HepG2 (cell line): ENCODE measurements around the gene VEZT. TPM values are rescaled to one million over a fixed set of nuclear protein-coding genes. Genes with fewer than 3 reads are reported as not detected.

ENCODE experiments used
- GATA4 ChIP-seq: sonication (generic); IDR thresholded peaks from 2 replicates; pipeline ENCODE4 v1.6.1; 2016; ENCODE audit warnings: antibody characterized with exemption, low read depth, borderline replicate concordance
- HDAC1 ChIP-seq: sonication (generic); formaldehyde crosslinking; IDR thresholded peaks from 2 replicates; pipeline ENCODE4 v1.5.1; 2020; ENCODE audit warnings: mild to moderate bottlenecking, missing genetic modification reagents
- MAZ ChIP-seq, 2 experiments: sonication (generic) in 1 of 2; formaldehyde crosslinking in 1 of 2; IDR thresholded peaks; 2 replicates each; pipeline versions ENCODE4 v1.5.0 to v1.6.1; 2012 to 2020; ENCODE audit warnings: low read depth in 2 of 2, mild to moderate bottlenecking in 2 of 2, borderline replicate concordance in 1 of 2, improper control_type of control experiment in 1 of 2, low read length in 1 of 2, missing genetic modification reagents in 1 of 2, moderate library complexity in 1 of 2
- RBAK ChIP-seq: sonication (generic); formaldehyde crosslinking; IDR thresholded peaks from 2 replicates; pipeline ENCODE4 v1.5.1; 2020; ENCODE audit warnings: mild to moderate bottlenecking, missing genetic modification reagents
- SAFB2 ChIP-seq: sonication (generic); formaldehyde crosslinking; IDR thresholded peaks from 2 replicates; pipeline ENCODE4 v1.5.1; 2020; ENCODE audit warnings: missing genetic modification reagents, low read depth, mild to moderate bottlenecking, borderline replicate concordance
- ZNF430 ChIP-seq: sonication (generic); formaldehyde crosslinking; IDR thresholded peaks from 2 replicates; pipeline ENCODE4 v1.9.0; 2021; ENCODE audit warnings: mild to moderate bottlenecking, missing genetic modification reagents
- ZNF451 ChIP-seq: sonication (generic); formaldehyde crosslinking; IDR thresholded peaks from 2 replicates; pipeline ENCODE4 v1.5.0; 2020; ENCODE audit warnings: mild to moderate bottlenecking, missing genetic modification reagents
- ZNF558 ChIP-seq: sonication (generic); formaldehyde crosslinking; IDR thresholded peaks from 2 replicates; pipeline ENCODE4 v1.9.0; 2022; ENCODE audit warnings: mild to moderate bottlenecking, missing genetic modification reagents, borderline replicate concordance
- ZSCAN12 ChIP-seq: sonication (generic); formaldehyde crosslinking; IDR thresholded peaks from 2 replicates; pipeline ENCODE4 v1.9.0; 2021; ENCODE audit warnings: mild to moderate bottlenecking, missing genetic modification reagents
- polyA plus RNA-seq, 8 experiments: library from polyadenylated mRNA; depleted of rRNA in 3 of 8; stranded (reverse) in 7 of 8; unstranded in 1 of 8; fragments of >200 nt; fragmentation: Illumina TruSeq in 4 of 8; extraction: Trizol in 4 of 8; gene quantifications; 2 replicates each; pipeline versions ENCODE4 v1.2.1 to v1.2.3, GENCODE V29; 2011 to 2016; ENCODE audit warnings: low read depth in 4 of 8, missing spikeins in 1 of 8, mixed read lengths in 1 of 8; ENCODE audit not compliant: insufficient read depth in 1 of 8
- total RNA-seq, 5 experiments: library from RNA; depleted of rRNA; stranded (reverse); fragments of >200 nt; fragmentation: Illumina TruSeq; extraction: Trizol; gene quantifications; 2 replicates each; pipeline ENCODE4 v1.2.3, GENCODE V29; 2016; ENCODE audit warnings: low read depth in 1 of 5
- TF ChIP-seq, protein P1 (sequence below), 2 experiments: sonication (generic) in 1 of 2; formaldehyde crosslinking in 1 of 2; IDR thresholded peaks; 2 replicates each; pipeline versions ENCODE4 v1.6.1 to v1.9.0; 2014 to 2022; ENCODE audit warnings: antibody characterized with exemption in 1 of 2, borderline replicate concordance in 1 of 2, inconsistent platforms in 1 of 2, low read depth in 1 of 2, missing genetic modification reagents in 1 of 2
- TF ChIP-seq, protein P2 (sequence below): sonication (generic); formaldehyde crosslinking; IDR thresholded peaks from 2 replicates; pipeline ENCODE4 v1.8.0; 2022; ENCODE audit warnings: low read depth, missing genetic modification reagents
- TF ChIP-seq, protein P3 (sequence below): IDR thresholded peaks from 2 replicates; pipeline ENCODE4 v1.6.1; 2016

VEZT gene
- total and polyA plus RNA-seq, 2 of the 13 experiments (the other 11 are each of a cell fraction or from before 2014, with no cell fraction given), result 35.5 to 51.6 TPM

DNA sequence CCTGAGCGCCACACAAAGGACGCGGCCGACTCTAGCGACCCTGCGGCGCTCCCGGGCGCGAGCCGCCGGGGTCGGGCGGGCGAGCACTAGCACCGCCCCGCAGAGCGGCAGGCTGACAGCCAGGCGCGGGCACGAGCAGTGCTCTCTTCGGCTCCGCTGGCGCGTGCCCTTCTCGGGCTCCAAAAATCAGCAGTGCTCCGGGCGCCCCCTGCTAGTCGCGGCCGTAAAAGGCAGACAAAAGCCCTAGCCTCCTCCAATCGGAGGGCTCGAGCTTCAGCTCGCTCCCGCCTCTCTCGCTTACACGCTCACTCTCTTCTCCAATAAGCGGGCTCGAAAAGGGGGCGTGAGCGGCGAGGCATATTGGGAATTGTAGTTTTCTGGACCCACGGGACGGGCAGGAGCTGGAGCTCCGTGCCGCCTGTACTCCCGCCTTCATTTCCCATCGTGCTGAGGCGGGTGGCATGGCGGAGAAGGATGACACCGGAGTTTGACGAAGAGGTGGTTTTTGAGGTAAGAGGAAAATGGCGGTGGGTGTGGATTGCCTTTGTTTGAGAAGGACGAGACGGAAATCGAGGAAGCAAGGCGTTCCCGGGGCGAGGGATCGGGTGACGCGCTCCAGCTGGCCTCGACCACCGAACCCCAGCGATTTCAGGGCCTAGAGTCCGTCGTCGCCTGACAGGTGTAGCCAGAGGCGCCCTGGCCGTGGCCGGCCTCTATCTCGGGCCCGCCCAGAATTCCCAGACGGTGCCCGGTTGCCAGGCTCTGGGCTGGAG, at the start of gene VEZT, which contains the start of gene FGD6 (continued):
- TF ChIP-seq, protein P1, sequence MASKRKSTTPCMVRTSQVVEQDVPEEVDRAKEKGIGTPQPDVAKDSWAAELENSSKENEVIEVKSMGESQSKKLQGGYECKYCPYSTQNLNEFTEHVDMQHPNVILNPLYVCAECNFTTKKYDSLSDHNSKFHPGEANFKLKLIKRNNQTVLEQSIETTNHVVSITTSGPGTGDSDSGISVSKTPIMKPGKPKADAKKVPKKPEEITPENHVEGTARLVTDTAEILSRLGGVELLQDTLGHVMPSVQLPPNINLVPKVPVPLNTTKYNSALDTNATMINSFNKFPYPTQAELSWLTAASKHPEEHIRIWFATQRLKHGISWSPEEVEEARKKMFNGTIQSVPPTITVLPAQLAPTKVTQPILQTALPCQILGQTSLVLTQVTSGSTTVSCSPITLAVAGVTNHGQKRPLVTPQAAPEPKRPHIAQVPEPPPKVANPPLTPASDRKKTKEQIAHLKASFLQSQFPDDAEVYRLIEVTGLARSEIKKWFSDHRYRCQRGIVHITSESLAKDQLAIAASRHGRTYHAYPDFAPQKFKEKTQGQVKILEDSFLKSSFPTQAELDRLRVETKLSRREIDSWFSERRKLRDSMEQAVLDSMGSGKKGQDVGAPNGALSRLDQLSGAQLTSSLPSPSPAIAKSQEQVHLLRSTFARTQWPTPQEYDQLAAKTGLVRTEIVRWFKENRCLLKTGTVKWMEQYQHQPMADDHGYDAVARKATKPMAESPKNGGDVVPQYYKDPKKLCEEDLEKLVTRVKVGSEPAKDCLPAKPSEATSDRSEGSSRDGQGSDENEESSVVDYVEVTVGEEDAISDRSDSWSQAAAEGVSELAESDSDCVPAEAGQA (IDR thresholded peaks at IDR 0.05; ENCODE audit: low read depth), result peak; percentile 94
- TF ChIP-seq, protein P1 (CRISPR knock-in tag; IDR thresholded peaks at IDR 0.05; ENCODE audit: borderline replicate concordance), result no peak
- no peak for TF ChIP-seq RBAK (CRISPR knock-in tag)
- TF ChIP-seq SAFB2 (CRISPR knock-in tag), result peak; percentile 51; the same call in 1 of the 2 replicates
- no peak for TF ChIP-seq ZNF558 (CRISPR knock-in tag)
- TF ChIP-seq ZSCAN12 (CRISPR knock-in tag), result no peak
- TF ChIP-seq, protein P2, sequence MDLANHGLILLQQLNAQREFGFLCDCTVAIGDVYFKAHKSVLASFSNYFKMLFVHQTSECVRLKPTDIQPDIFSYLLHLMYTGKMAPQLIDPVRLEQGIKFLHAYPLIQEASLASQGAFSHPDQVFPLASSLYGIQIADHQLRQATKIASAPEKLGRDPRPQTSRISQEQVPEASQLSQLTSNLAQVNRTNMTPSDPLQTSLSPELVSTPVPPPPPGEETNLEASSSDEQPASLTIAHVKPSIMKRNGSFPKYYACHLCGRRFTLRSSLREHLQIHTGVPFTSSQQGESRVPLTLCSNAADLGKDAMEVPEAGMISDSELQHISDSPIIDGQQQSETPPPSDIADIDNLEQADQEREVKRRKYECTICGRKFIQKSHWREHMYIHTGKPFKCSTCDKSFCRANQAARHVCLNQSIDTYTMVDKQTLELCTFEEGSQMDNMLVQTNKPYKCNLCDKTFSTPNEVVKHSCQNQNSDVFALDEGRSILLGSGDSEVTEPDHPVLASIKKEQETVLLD (CRISPR knock-in tag), result no peak
- TF ChIP-seq, protein P3, sequence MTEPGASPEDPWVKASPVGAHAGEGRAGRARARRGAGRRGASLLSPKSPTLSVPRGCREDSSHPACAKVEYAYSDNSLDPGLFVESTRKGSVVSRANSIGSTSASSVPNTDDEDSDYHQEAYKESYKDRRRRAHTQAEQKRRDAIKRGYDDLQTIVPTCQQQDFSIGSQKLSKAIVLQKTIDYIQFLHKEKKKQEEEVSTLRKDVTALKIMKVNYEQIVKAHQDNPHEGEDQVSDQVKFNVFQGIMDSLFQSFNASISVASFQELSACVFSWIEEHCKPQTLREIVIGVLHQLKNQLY (CRISPR knock-in tag), result peak; percentile 40; the same call in 1 of the 2 replicates
- no peak; the same call in 1 of the 2 replicates for TF ChIP-seq MAZ (IDR thresholded peaks at IDR 0.05; ENCODE audit: borderline replicate concordance, low read depth, low read length)
- TF ChIP-seq MAZ (CRISPR knock-in tag; IDR thresholded peaks at IDR 0.05; ENCODE audit: low read depth), result peak; percentile 81; the same call in 1 of the 2 replicates
- peak; percentile 8 for TF ChIP-seq GATA4
- peak; percentile 37; the same call in 1 of the 2 replicates for TF ChIP-seq ZNF451 (CRISPR knock-in tag)
- TF ChIP-seq ZNF430 (CRISPR knock-in tag), result peak; percentile 56; the same call in 1 of the 2 replicates
- peak; percentile 89 for TF ChIP-seq HDAC1 (CRISPR knock-in tag)
